ENCODE data around the gene LCN9.

GRCh38 chr9:135616619-135617537, 46.2 kb upstream of the LCN9 start:
- no peak for TF ChIP-seq CTCF (IDR thresholded peaks at IDR 0.05)
- no peak for TF ChIP-seq EP300 (IDR thresholded peaks at IDR 0.05)
